ENCODE results near the gene ULK4.

GRCh38 chr3:41431386-41431785 lies 530.5 kb downstream of the ULK4 start:
- TF ChIP-seq CTCF (IDR thresholded peaks at IDR 0.05): no peak
- no peak for TF ChIP-seq POLR2A (IDR thresholded peaks at IDR 0.05)
